ENCODE measurements around the gene ITFG2.

ITFG2 gene

GRCh38 chr12:2829275-2829674, 16.8 kb downstream of the ITFG2 start:
- DNase-seq (ENCODE audit: low spot score): no peak

DNA sequence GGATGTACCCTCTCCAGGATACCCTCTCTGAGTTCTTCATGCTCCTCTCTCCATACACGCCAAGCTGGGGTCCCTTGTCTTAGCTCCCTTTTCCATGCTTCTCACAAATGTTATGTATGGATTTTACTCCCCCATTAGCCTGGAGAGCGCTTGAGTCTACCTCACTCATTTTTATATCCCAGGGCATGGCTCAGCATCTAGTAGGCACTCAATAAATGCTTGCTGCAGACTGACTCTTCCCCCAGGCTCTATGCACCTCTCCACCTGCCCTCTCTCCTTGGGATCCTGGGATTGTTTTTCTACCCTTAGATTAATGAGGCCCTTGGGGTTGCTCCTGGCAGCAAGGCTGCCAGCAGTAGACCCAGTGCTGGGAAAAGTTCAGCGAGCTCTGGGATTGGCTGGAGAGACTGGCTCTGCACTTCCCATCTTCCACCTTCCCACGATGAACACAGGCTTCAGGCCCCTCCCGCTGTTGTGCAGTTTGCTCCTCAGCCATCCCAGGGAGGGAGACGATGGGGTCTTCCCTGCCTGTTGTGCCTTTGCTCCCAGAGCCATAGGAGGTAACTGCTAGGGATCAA, 20.2 kb downstream of the ITFG2 start:
- DNase-seq (ENCODE audit: low spot score): no peak

DNA sequence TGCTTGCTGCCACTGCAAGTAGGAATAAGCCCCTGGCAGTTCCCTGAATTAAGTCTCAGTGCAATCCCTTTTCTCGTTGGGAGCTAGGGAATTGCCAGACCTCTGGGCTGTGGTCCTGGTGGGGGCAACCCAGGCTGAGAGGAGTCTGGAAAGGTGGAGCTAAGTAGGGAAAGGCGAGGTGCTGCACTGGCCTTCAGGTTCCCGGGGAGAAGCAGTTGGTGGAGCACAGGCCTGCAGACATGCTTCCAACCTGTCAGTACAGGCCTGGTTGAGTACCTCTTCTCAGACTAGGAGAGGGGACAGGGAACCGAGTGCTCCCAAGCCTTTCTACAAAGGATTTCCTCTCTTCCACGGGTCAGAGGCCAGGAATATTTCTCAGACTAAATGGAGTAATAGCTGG, 20.9 kb downstream of the ITFG2 start:
- DNase-seq (ENCODE audit: low spot score): no peak

- no peak for DNase-seq (ENCODE audit: low spot score)
These were observed 21.3 kb downstream of the ITFG2 start for GRCh38 chr12:2833810-2834209.

DNA sequence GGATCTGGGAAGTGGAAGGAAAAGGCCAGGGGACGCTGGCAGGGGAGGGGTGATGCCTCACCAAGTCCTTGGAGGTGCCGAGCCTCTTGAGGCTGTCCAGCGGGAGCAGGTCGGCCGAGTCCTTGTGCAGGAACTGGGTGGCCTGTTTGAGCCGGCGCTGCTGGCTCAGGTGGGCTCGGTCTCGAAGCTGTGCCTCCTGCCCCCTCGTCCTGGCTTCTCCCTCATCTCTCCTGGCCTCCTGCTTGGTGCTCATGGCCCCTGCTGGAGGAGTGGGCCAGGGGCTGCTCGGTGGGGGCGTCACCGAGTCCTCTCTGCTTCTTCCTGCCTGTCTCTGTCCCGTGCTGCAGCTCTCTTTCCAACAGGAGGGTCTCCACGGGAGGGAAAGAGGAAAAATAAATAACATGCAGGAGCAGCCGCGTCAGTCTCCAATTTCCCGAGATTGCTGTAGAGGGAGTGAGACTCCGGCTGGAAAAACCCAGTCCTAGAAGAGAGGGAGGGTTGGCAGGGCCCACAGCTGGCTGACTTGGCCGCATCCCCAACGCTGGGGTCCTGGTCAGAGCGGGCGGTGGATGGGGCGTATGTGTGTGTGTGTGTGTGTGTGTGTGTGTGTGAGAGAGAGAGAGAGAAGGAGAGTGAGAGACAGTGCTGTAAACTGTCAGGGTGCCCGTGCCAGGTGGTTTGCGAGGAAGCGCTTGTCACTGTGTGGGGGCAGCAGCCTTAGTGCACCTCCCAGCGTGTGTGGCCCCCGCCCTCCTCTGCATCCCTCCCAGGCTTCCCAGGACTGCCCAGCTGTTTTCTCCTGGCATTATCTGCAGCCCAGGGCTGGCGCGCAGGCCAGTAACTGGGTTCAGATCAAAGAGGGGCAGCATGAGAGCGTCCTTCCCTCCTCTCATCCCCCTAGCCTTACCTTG, 22.4 kb downstream of the ITFG2 start, which contains the start of gene NRIP2:
Gene NRIP2 (minus strand): TSS at position 455 of the 911 bp plus-strand sequence. CDS start 52 bp downstream, at position 403.
- DNase-seq (ENCODE audit: low spot score): no peak

- no peak for DNase-seq (ENCODE audit: low spot score)
These were observed 23.4 kb downstream of the ITFG2 start for GRCh38 chr12:2835691-2836403.

GRCh38 chr12:2836574-2836973, 24.1 kb downstream of the ITFG2 start:
- no peak for DNase-seq (ENCODE audit: low spot score)

- no peak for DNase-seq (ENCODE audit: low spot score)
These were observed 28.7 kb downstream of the ITFG2 start for GRCh38 chr12:2841056-2841650.

- no peak for DNase-seq (ENCODE audit: low spot score)
These were observed 30.5 kb downstream of the ITFG2 start for GRCh38 chr12:2842948-2843347.

GRCh38 chr12:2844786-2845185, 32.3 kb downstream of the ITFG2 start:
- no peak for DNase-seq (ENCODE audit: low spot score)

GRCh38 chr12:2845280-2845679, 32.8 kb downstream of the ITFG2 start:
- no peak for DNase-seq (ENCODE audit: low spot score)

DNA sequence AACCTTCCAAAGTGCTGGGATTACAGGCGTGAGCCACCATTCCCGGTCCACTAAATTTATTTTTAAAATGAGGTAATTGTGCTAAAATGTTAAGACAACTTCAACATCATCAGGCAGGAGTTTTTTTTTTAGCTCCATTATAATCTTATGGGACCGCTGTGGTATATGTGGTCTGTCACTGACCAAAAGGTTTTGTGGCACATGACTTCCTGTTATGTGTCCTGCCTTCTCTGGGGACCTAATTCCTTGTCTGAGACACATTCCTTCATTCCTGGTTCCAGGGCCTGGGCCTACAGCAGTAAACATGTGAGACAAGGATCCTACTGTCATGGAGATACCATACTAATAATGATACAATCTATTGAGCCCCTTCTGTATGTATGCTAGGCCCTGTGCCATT, 39.5 kb downstream of the ITFG2 start:
- no peak for DNase-seq (ENCODE audit: low spot score)

DNA sequence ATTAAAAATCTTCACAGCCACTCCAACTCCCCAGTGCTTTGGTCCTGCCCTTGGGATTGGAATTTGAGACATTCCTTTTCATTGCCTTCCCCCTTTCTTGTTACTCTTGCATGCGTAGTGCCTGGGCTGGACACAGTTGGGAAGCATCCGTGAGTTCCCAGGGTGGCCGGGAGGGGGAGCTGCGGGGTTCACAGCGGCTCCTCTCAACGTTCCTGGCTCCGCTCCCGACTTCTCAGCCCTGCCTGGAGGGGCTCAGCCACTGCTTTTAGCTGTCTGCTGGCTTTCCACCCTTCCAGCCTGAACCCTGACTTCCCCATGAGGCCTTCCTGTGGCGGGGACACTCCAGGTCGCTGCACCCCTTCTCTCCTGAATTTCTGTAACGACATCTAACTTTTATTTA, 41.2 kb downstream of the ITFG2 start:
- peak; percentile 80 for DNase-seq (ENCODE audit: low spot score)

DNA sequence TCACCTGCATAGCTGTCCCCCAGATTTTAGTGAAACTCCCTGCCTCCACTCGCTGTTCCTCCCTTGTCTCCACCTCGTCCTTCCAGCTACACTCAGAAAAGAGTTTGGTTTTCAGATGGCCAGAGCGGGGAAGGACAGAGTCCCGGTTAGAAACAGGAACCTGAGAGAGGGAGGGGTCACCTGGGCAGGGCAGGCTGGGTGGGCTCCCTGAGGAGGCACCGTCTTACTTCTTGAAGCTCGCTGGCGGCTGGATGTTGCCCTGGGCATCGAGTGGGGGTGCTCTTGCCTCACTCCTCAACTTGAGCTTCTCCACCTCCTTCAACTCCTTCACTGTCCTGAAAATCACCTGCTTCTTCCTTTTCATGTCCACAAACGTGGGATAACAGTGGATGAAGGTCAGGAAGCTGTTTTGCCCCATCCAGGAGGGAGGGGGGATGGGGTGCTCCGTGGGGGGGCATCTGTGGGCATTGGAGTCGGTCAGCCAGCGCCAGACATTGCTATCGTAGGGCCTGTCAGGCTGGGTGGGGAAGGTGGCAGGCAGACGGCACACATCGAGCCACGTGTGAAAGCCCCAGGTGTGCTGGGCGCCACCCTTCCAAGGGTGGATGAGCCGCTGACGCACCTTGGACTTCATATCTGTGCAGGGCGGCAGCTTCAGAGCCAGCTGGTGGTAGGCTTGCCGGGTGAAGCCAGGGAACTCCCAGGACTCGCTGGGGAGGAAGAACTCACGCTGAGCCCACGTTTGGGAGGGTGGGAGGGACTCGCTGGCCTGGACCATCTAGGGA, 42.4 kb downstream of the ITFG2 start:
- no peak for DNase-seq (ENCODE audit: low spot score)

DNA sequence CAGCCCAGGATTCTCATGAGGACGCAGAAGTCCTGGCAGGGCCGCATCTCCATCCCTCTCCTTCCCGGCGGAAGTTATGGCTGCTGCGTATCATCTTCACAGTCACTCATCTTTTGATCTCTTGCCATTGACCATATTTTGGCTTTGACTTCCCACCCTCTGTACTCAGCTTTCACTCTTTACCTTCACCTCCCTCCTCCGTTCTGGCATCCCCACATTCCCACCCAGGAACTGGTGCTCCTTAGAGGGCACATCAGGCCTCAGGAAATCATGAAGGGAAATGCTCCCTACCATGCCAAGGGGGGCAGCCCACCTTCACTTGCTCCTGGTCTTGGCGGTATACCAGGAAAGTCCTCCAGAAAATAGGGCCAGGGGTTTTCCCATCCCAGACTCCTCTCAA, 43.1 kb downstream of the ITFG2 start:
- DNase-seq (ENCODE audit: low spot score): no peak

GRCh38 chr12:2856051-2856450, 43.6 kb downstream of the ITFG2 start:
- DNase-seq (ENCODE audit: low spot score): no peak

DNA sequence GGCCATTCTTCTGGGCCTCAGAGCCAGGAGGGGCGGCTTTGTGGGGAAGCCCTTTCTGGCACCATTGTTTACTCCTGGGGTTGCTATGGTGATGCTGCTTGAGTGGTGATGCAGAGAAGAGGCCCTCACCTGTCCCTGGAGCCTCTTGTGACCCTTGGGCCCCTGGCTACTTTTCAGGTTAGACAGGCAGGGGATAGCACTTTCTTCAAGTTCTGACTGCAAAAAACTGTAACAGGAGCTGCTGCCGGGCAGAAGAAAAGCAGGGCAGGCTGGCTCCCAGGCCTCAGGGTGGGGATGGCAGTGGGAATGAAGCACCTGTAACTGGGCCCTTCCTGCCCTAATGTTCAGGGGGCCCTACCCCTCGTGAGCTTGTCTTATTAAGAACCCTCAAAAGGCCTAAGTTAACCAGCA, 44.6 kb downstream of the ITFG2 start, which contains the start of gene TEX52:
Gene TEX52 (minus strand): TSS at position 19 of the 411 bp plus-strand sequence. CDS start 13 bp downstream, at position 6.
- no peak for DNase-seq (ENCODE audit: low spot score)

- DNase-seq (ENCODE audit: low spot score): no peak
These were observed 45.1 kb downstream of the ITFG2 start for GRCh38 chr12:2857576-2857975.

GRCh38 chr12:2858334-2858733, 45.9 kb downstream of the ITFG2 start:
- DNase-seq (ENCODE audit: low spot score): no peak

GRCh38 chr12:2858944-2859421, 46.5 kb downstream of the ITFG2 start:
- DNase-seq (ENCODE audit: low spot score): no peak

- DNase-seq (ENCODE audit: low spot score): no peak
These were observed 47.7 kb downstream of the ITFG2 start for GRCh38 chr12:2860170-2860569.

Measured in SK-N-DZ (cell line).